Sigmoid colon (tissue), 7 donors: ENCODE results near the gene ITGA5. TPM values are rescaled to one million over a fixed set of nuclear protein-coding genes. Genes with fewer than 3 reads are reported as not detected.
A peak's percentile ranks its signal among the peaks of the same experiment; 100 is the strongest.

Experiments
- DNase-seq: peaks from one replicate; pipeline ENCODE4 v3.0.0-alpha.2; 2019
- H3K27ac ChIP-seq, 4 donors: fragments of 200-600 bp; sonication (generic); one replicate each; pipeline ENCODE4 v1.5.1; 2016 to 2019; ENCODE audit warnings: mild to moderate bottlenecking in 1 of 4
- H3K27me3 ChIP-seq, 3 donors: fragments of 200-600 bp; sonication (generic); one replicate each; pipeline ENCODE4 v1.5.1; 2019; ENCODE audit warnings: mild to moderate bottlenecking in 1 of 3
- H3K36me3 ChIP-seq, 4 donors: fragments of 200-600 bp; sonication (generic); one replicate each; pipeline ENCODE4 v1.5.1; 2016 to 2019
- H3K4me1 ChIP-seq, 4 donors: fragments of 200-600 bp; sonication (generic); one replicate each; pipeline ENCODE4 v1.5.1; 2017 to 2019
- H3K4me3 ChIP-seq, 4 donors: fragments of 200-600 bp; sonication (generic); one replicate each; pipeline ENCODE4 v1.5.1; 2017 to 2019; ENCODE audit warnings: mild to moderate bottlenecking in 2 of 4, moderate library complexity in 1 of 4
- H3K9me3 ChIP-seq, 4 donors: fragments of 200-600 bp in 3 of 4; sonication (generic) in 3 of 4; one replicate each; pipeline versions ENCODE4 v1.5.1 to v1.6.1; 2013 to 2019
- CTCF ChIP-seq, 4 experiments: fragments of 450-650 bp in 3 of 4; fragments of 200-600 bp in 1 of 4; IDR thresholded peaks; one replicate each; pipeline ENCODE4 v1.5.1; 2016 to 2019; ENCODE audit warnings: antibody characterized with exemption in 4 of 4, mild to moderate bottlenecking in 3 of 4, moderate library complexity in 2 of 4
- EP300 ChIP-seq, 4 donors: sonication (generic); formaldehyde crosslinking; IDR thresholded peaks; one replicate each; pipeline ENCODE4 v1.6.1; 2017; ENCODE audit warnings: antibody characterized with exemption in 4 of 4
- POLR2A ChIP-seq, 2 donors: fragments of 450-650 bp; IDR thresholded peaks; one replicate each; pipeline ENCODE4 v1.6.1; 2016; ENCODE audit warnings: antibody characterized with exemption in 2 of 2, mild to moderate bottlenecking in 2 of 2, moderate library complexity in 2 of 2
- POLR2AphosphoS5 ChIP-seq, 4 donors: sonication (generic); formaldehyde crosslinking; IDR thresholded peaks; one replicate each; pipeline ENCODE4 v1.6.1; 2017; ENCODE audit warnings: antibody characterized with exemption in 4 of 4
- WGBS, 2 donors: extraction: QIAGEN DNeasy Blood & Tissue Kit; methylation state at CpG; one replicate each; pipeline ENCODE4 v1.1.7; 2013; 5-methylcytosine and 5-hydroxymethylcytosine counted together
- intact Hi-C: fragments of 100-400 bp; cut with DNase I; formaldehyde crosslinking; loops from one replicate; pipeline ENCODE4 v1.15.1; 2023
- polyA plus RNA-seq, 3 donors: library from polyadenylated mRNA; stranded (reverse); fragments of 200-250 nt; gene quantifications; one replicate each; pipeline ENCODE4 v1.2.3, GENCODE V29; 2013
- total RNA-seq, 4 donors: library from RNA; depleted of rRNA; stranded (reverse); fragments of >200 nt; gene quantifications; one replicate each; pipeline ENCODE4 v1.1.0, GENCODE V29; 2016
- donor health status: healthy with polysubstance abuse.
- donor health status: Bipolar disorder and iron deficiency.
- donor health status: healthy.

The ITGA5 gene
- total and polyA plus RNA-seq, 7 donors, result 7.4 to 765 (median 200) TPM

- Histone ChIP-seq H3K4me3 (peak overlapping the region; percentile 17 to 52 (median 46)), H3K27me3 (no peaks in the 10 kb centered on the region), H3K4me1 (peaks cover 0 to 48% (median 38%) of the 10 kb centered on the region in 4 donors), H3K9me3 (no peaks in the 10 kb centered on the region), H3K27ac (peak overlapping the region; percentile 67 to 74 (median 70)), H3K36me3 (no peaks in the 10 kb centered on the region)
- peak; percentile 92 for DNase-seq
- WGBS, 2 donors, result 13 to 57% methylated on average over 44 of the region's 44 CpGs
- intact Hi-C loops, result loop anchor here (10.0 kb wide), 1 partner anchor 365 kb away; the partner anchor contains the start of genes HOXC8 and HOXC9
- no peak for TF ChIP-seq POLR2A (IDR thresholded peaks at IDR 0.05)
- TF ChIP-seq CTCF (IDR thresholded peaks at IDR 0.05), result peak; percentile 91 to 98 (median 96)
- TF ChIP-seq POLR2AphosphoS5 (IDR thresholded peaks at IDR 0.05), result peak in 3 of 4 donors; percentile 34 to 68 (median 62)
- TF ChIP-seq EP300 (IDR thresholded peaks at IDR 0.05), result no peak
These were observed 48.8 kb downstream of the ITGA5 start for GRCh38 chr12:54370171-54370730.

GRCh38 chr12:54369597-54370131 lies 49.4 kb downstream of the ITGA5 start:
- H3K4me1 ChIP-seq, result peaks cover 0 to 46% (median 36%) of the 10 kb centered on the region in 4 donors
- intact Hi-C loops, result loop anchor here (2.0 to 10.0 kb wide), 2 partner anchors 75 to 365 kb away; partner anchors contain the start of genes HOXC8 and HOXC9
- no peaks in the 10 kb centered on the region for H3K27me3 ChIP-seq
- no peak for TF ChIP-seq POLR2A (IDR thresholded peaks at IDR 0.05)
- TF ChIP-seq EP300 (IDR thresholded peaks at IDR 0.05), result no peak
- no peak for TF ChIP-seq CTCF (IDR thresholded peaks at IDR 0.05)
- TF ChIP-seq POLR2AphosphoS5 (IDR thresholded peaks at IDR 0.05), result no peak
- no peaks in the 10 kb centered on the region for H3K36me3 ChIP-seq
- DNase-seq, result no peak
- peak overlapping the region; percentile 17 to 52 (median 46) for H3K4me3 ChIP-seq
- WGBS, 2 donors, result 12 to 58% methylated on average over 21 of the region's 21 CpGs
- peak overlapping the region; percentile 67 to 74 (median 70) for H3K27ac ChIP-seq
- no peaks in the 10 kb centered on the region for H3K9me3 ChIP-seq

- TF ChIP-seq CTCF (IDR thresholded peaks at IDR 0.05) (peak; percentile 73 to 85 (median 82)), EP300 (IDR thresholded peaks at IDR 0.05) (no peak), POLR2AphosphoS5 (IDR thresholded peaks at IDR 0.05) (peak in 1 of 4 donors; percentile 21)
- peak; percentile 95 for DNase-seq
- peak overlapping the region in 3 of 4 donors; percentile 42 to 52 (median 51) for H3K4me3 ChIP-seq
- H3K36me3 ChIP-seq, result no peaks in the 10 kb centered on the region
- peak overlapping the region; percentile 67 to 74 (median 70) for H3K27ac ChIP-seq
- no peaks in the 10 kb centered on the region for H3K9me3 ChIP-seq
- no peaks in the 10 kb centered on the region for H3K27me3 ChIP-seq
- H3K4me1 ChIP-seq, result peaks cover 0 to 41% (median 36%) of the 10 kb centered on the region in 4 donors
- 8 to 24% methylated on average over 40 of the region's 40 CpGs for WGBS, 2 donors
- intact Hi-C loops, result loop anchor here (2.0 kb wide), 1 partner anchor 74 kb away; no protein-coding TSS in a partner anchor
These were observed 50.1 kb downstream of the ITGA5 start for GRCh38 chr12:54368709-54369596.

GRCh38 chr12:54368025-54368708 lies 50.9 kb downstream of the ITGA5 start:
- Histone ChIP-seq H3K9me3 (no peaks in the 10 kb centered on the region), H3K4me3 (peak overlapping the region in 3 of 4 donors; percentile 42 to 52 (median 51)), H3K27ac (peak overlapping the region in 3 of 4 donors; percentile 67 to 74 (median 67)), H3K4me1 (peaks cover 0 to 39% (median 35%) of the 10 kb centered on the region in 4 donors), H3K27me3 (no peaks in the 10 kb centered on the region), H3K36me3 (no peaks in the 10 kb centered on the region)
- WGBS, 2 donors, result 25 to 27% methylated on average over 5 of the region's 5 CpGs
- TF ChIP-seq POLR2A (IDR thresholded peaks at IDR 0.05), result no peak
- no peak for TF ChIP-seq EP300 (IDR thresholded peaks at IDR 0.05)
- no peak for TF ChIP-seq POLR2AphosphoS5 (IDR thresholded peaks at IDR 0.05)
- no peak for TF ChIP-seq CTCF (IDR thresholded peaks at IDR 0.05)
- intact Hi-C loops, result loop anchor here (2.0 kb wide), 1 partner anchor 73 kb away; no protein-coding TSS in a partner anchor
- no peak for DNase-seq
